T-cell (primary cell): ENCODE data around the gene CLASP1. TPM values are rescaled to one million over a fixed set of nuclear protein-coding genes. Genes with fewer than 3 reads are reported as not detected.
"Not testable (repeated sequence)": the region's sequence is repeated elsewhere in the genome, so short reads cannot be mapped to it uniquely, and the experiment has no call there.

ENCODE experiments used
- ATAC-seq, 4 experiments: fragments of 200-7000 bp in 3 of 4; fragments of 150-1000 bp in 1 of 4; cut with Tn5 transposase; replicated peaks in 1 of 4; 1 replicate in 3 of 4; 2 replicates in 1 of 4; pipeline ENCODE4 v1.10.0; 2021; ENCODE audit warnings: moderate library complexity in 3 of 4, mild to moderate bottlenecking in 2 of 4, moderate number of reproducible peaks in 1 of 4
- CTCF ChIA-PET, 2 donors: fragments of 300-600 bp; sonication (Branson Sonifier 250); formaldehyde crosslinking; loops; one replicate each; lab custom pipeline; 2022; ENCODE audit warnings: antibody characterized with exemption in 2 of 2; lab: Charles Lee
- POLR2A ChIA-PET, 2 donors: fragments of 300-600 bp; sonication (Branson Sonifier 250); formaldehyde crosslinking; loops; one replicate each; lab custom pipeline; 2022; ENCODE audit warnings: antibody characterized with exemption in 2 of 2; lab: Charles Lee
- DNase-seq, 35 experiments: peaks; one replicate each; pipeline versions ENCODE4 v3.0.0 to v3.0.0-alpha.2; 2013 to 2023
- H3K27ac ChIP-seq: one replicate; pipeline ENCODE4 v1.5.1; 2013; ENCODE audit warnings: low read length
- H3K27me3 ChIP-seq, 2 experiments: replicated peaks in 1 of 2; 1 replicate in 1 of 2; 2 replicates in 1 of 2; pipeline versions ENCODE4 v1.6.1 to v1.7.0; 2013; ENCODE audit warnings: low read length in 1 of 2, mixed read lengths in 1 of 2; ENCODE audit not compliant: control insufficient read depth in 2 of 2, insufficient read depth in 2 of 2; ENCODE audit errors: extremely low read depth in 1 of 2
- H3K36me3 ChIP-seq, 2 donors: 1 replicate in 1 of 2; 2 replicates in 1 of 2; pipeline versions ENCODE4 v1.6.1 to v1.7.0; 2013; ENCODE audit warnings: low read length in 1 of 2; ENCODE audit not compliant: control insufficient read depth in 2 of 2, insufficient read depth in 1 of 2; ENCODE audit errors: extremely low read depth in 1 of 2
- H3K4me1 ChIP-seq, 2 experiments: 1 replicate in 1 of 2; 2 replicates in 1 of 2; pipeline versions ENCODE4 v1.6.1 to v1.7.0; 2013; ENCODE audit warnings: low read length in 2 of 2, mixed read lengths in 1 of 2; ENCODE audit not compliant: insufficient read depth in 2 of 2, control insufficient read depth in 1 of 2; ENCODE audit errors: extremely low read depth in 1 of 2
- H3K4me3 ChIP-seq, 2 donors: 1 replicate in 1 of 2; 2 replicates in 1 of 2; pipeline versions ENCODE4 v1.5.1 to v1.7.0; 2013; ENCODE audit warnings: mild to moderate bottlenecking in 2 of 2, low read length in 1 of 2, moderate library complexity in 1 of 2; ENCODE audit not compliant: control insufficient read depth in 1 of 2; ENCODE audit errors: extremely low read depth in 1 of 2
- H3K9me3 ChIP-seq: 2 replicates; pipeline ENCODE4 v1.7.0; 2013
- H3K27ac Mint-ChIP-seq, 2 donors: one replicate each; pipeline ENCODE4 v1.8.0; 2020 to 2021; ENCODE audit warnings: mild to moderate bottlenecking in 2 of 2, mixed read lengths in 2 of 2
- H3K27me3 Mint-ChIP-seq, 2 donors: one replicate each; pipeline ENCODE4 v1.8.0; 2021 to 2022; ENCODE audit warnings: mixed read lengths in 2 of 2
- H3K36me3 Mint-ChIP-seq: one replicate; pipeline ENCODE4 v1.8.0; 2021; ENCODE audit warnings: mixed read lengths
- H3K4me1 Mint-ChIP-seq, 3 donors: one replicate each; pipeline ENCODE4 v1.8.0; 2020 to 2022; ENCODE audit warnings: mixed read lengths in 3 of 3, mild to moderate bottlenecking in 1 of 3
- H3K4me3 Mint-ChIP-seq, 3 donors: one replicate each; pipeline ENCODE4 v1.8.0; 2020 to 2022; ENCODE audit warnings: mild to moderate bottlenecking in 3 of 3, mixed read lengths in 3 of 3, moderate library complexity in 3 of 3
- H3K9me3 Mint-ChIP-seq, 3 donors: one replicate each; pipeline ENCODE4 v1.8.0; 2020 to 2022; ENCODE audit warnings: mixed read lengths in 3 of 3
- WGBS: methylation state at CpG from one replicate; pipeline ENCODE4 v1.1.5; 2013; ENCODE audit warnings: missing lambda C conversion rate; ENCODE audit not compliant: insufficient coverage; 5-methylcytosine and 5-hydroxymethylcytosine counted together
- total RNA-seq, 35 experiments: library from RNA in 6 of 35; stranded (reverse) in 6 of 35; fragments of 120-200 nt in 1 of 35; gene quantifications; one replicate each; pipeline versions ENCODE4 v1.2.1 to v1.2.4 and lab custom pipeline; 2013 to 2026

CLASP1 gene
- total RNA-seq, 5 donors from 2014 or later (not counting 1 experiment from before 2014, with no cell fraction given): 57.8 to 72.8 (median 65.1) TPM

DNA sequence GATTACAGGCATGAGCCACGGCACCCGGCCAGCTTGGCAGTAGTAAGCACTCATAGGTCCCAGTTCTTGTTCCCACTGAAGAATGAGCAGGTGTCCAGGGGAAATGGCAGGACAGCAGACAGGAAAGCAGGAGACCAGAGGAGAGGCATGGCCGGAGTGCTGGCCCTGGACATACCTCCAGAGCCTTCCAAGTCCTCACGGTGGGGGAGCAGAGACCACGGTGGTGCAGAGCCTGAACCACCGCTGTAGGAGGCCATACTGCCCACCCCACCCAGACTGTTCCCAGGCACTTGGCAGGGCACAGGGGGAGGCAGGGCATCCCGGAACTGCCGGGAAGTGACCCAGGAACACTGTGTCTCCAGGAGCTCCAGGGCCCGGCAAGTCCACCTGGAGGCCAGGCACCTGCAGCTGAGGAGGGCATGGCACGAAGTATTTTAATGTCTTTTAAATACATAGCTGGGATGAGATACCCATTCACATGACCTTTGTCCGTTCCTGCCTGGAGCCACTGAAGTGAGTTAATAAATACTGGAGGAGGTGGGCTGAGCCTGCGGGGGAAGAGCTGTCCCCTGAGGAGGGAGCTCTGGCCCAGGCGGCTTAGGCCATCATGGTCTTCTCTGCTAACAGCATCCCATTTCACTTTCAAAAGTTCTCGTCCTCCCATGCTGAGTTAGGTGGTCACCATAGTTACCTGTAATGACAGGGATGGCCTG is 314.5 kb downstream of the CLASP1 start:
- Histone ChIP-seq H3K27me3 (peaks cover 0 to 2% of the 10 kb centered on the region in 2 experiments), H3K4me1 (no peaks in the 10 kb centered on the region), H3K36me3 (peaks cover 0 to 12% of the 10 kb centered on the region in 2 donors), H3K9me3 (no peaks in the 10 kb centered on the region), H3K27ac (no peak overlapping the region), H3K4me3 (no peak overlapping the region)
- no peak overlapping the region for H3K27ac Mint-ChIP-seq
- H3K27me3 Mint-ChIP-seq: peaks cover 0 to 3% of the 10 kb centered on the region in 2 donors
- POLR2A ChIA-PET: no interaction called here
- no peak overlapping the region for H3K4me3 Mint-ChIP-seq
- ATAC-seq: no peak
- DNase-seq: no peak
- no peaks in the 10 kb centered on the region for H3K9me3 Mint-ChIP-seq
- CTCF ChIA-PET: no interaction called here
- H3K4me1 Mint-ChIP-seq: no peaks in the 10 kb centered on the region
- WGBS: 86% methylated on average over 9 of the region's 14 CpGs
- peaks cover 12% of the 10 kb centered on the region for H3K36me3 Mint-ChIP-seq

DNA sequence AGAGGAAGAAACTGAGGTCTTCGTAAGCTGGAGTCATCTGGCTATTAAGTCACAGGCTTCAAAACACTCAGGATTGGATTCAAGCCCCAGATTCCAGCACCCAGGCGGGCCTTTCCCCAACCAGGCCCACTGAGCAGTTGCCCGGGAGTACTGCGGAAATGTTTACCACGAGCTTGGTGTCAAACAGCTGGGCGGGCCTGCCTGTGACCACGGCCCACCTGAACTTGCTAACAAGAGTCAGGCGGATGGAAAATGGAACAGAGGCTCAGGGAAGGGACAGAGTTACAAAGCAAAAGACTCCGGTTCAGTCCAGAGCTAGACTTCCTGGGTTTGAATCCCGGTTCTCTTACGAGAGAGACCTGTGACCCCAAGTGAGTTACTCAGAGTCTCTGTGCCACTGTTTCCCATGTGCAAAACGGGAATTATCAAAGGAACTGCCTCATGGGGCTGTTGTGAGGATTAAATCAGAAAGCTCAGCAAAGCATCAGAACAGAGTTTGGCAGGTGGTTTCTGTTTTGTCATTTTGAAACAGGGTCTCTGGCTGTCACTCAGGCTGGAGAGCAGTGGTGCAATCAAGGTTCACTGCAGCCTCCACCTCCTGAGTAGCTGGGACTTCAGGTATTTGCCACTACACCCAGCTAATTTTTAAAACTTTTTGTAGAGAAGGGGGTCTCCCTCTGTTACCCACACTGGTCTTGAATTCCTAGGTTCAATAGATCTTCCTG is 315.3 kb downstream of the CLASP1 start:
- ChIA-PET CTCF (no interaction called here), POLR2A (no interaction called here)
- Histone ChIP-seq H3K4me1 (no peaks in the 10 kb centered on the region), H3K27ac (no peak overlapping the region), H3K4me3 (no peak overlapping the region), H3K9me3 (no peaks in the 10 kb centered on the region), H3K27me3 (peaks cover 0 to 8% of the 10 kb centered on the region in 2 experiments), H3K36me3 (peaks cover 0 to 6% of the 10 kb centered on the region in 2 donors)
- no peak for DNase-seq
- WGBS: 59% methylated on average over 10 of the region's 12 CpGs
- H3K4me3 Mint-ChIP-seq: no peak overlapping the region
- H3K27me3 Mint-ChIP-seq: peaks cover 0 to 7% of the 10 kb centered on the region in 2 donors
- ATAC-seq: no peak
- no peak overlapping the region for H3K27ac Mint-ChIP-seq
- H3K36me3 Mint-ChIP-seq: peaks cover 6% of the 10 kb centered on the region
- no peaks in the 10 kb centered on the region for H3K4me1 Mint-ChIP-seq
- no peaks in the 10 kb centered on the region for H3K9me3 Mint-ChIP-seq

- no peak overlapping the region for H3K4me3 ChIP-seq
- ATAC-seq (no peak), DNase-seq (no peak)
- H3K9me3 ChIP-seq: no peaks in the 10 kb centered on the region
- Mint-ChIP-seq H3K4me1 (no peaks in the 10 kb centered on the region), H3K4me3 (no peak overlapping the region), H3K36me3 (no peaks in the 10 kb centered on the region), H3K9me3 (no peaks in the 10 kb centered on the region), H3K27ac (no peak overlapping the region), H3K27me3 (peaks cover 0 to 9% of the 10 kb centered on the region in 2 donors)
- ChIA-PET CTCF (no interaction called here), POLR2A (no interaction called here)
- no peaks in the 10 kb centered on the region for H3K4me1 ChIP-seq
- WGBS: 94% methylated on average over 10 of the region's 17 CpGs
- H3K27ac ChIP-seq: no peak overlapping the region
- peaks cover 0 to 1% of the 10 kb centered on the region in 2 donors for H3K36me3 ChIP-seq
- H3K27me3 ChIP-seq: peaks cover 0 to 9% of the 10 kb centered on the region in 2 experiments
Measured at GRCh38 chr2:121333231-121333630, 316.0 kb downstream of the CLASP1 start.

DNA sequence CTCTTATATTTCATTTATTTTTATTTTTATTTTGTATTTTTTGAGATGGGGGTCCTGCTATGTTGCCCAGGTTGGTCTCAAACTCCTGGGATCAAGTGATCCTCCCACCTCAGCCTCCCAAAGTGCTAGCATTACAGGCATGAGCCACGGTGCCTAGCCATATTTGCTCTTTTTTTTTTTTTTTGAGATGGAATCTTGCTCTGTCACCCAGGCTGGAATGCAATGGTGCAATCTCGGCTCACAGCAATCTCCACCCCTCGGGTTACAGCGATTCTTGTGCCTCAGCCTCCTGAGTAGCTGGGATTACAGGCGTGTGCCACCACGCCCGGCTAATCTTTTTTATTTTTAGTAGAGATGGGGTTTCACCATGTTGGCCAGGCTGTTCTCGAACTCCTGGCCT is 317.9 kb downstream of the CLASP1 start:
- H3K27ac Mint-ChIP-seq, ATAC-seq, H3K27me3 ChIP-seq, CTCF ChIA-PET, H3K4me1 ChIP-seq, POLR2A ChIA-PET, H3K9me3 Mint-ChIP-seq, DNase-seq, H3K36me3 Mint-ChIP-seq, H3K27me3 Mint-ChIP-seq, H3K4me3 ChIP-seq, H3K4me3 Mint-ChIP-seq, H3K27ac ChIP-seq, H3K9me3 ChIP-seq, H3K36me3 ChIP-seq, H3K4me1 Mint-ChIP-seq: not testable (repeated sequence)
- 90% methylated on average over 5 of the region's 8 CpGs for WGBS

GRCh38 chr2:121330921-121331320 is 318.3 kb downstream of the CLASP1 start:
- Histone ChIP-seq H3K4me3 (no peak overlapping the region), H3K27me3 (peaks cover 0 to 9% of the 10 kb centered on the region in 2 experiments), H3K9me3 (no peaks in the 10 kb centered on the region), H3K27ac (no peak overlapping the region), H3K36me3 (no peaks in the 10 kb centered on the region), H3K4me1 (no peaks in the 10 kb centered on the region)
- H3K9me3 Mint-ChIP-seq: no peaks in the 10 kb centered on the region
- H3K36me3 Mint-ChIP-seq: no peaks in the 10 kb centered on the region
- CTCF ChIA-PET: interaction anchor here in 1 of 2 donors (0.7 kb wide), 1 partner anchor 86 kb away, joined by 7 read pairs; no protein-coding TSS in a partner anchor
- ATAC-seq (no peak), DNase-seq (no peak)
- H3K27me3 Mint-ChIP-seq: peaks cover 0 to 9% of the 10 kb centered on the region in 2 donors
- 98% methylated on average over 6 of the region's 15 CpGs for WGBS
- no peaks in the 10 kb centered on the region for H3K4me1 Mint-ChIP-seq
- H3K27ac Mint-ChIP-seq: no peak overlapping the region
- POLR2A ChIA-PET: no interaction called here
- H3K4me3 Mint-ChIP-seq: no peak overlapping the region

- H3K36me3 Mint-ChIP-seq: no peaks in the 10 kb centered on the region
- H3K27me3 Mint-ChIP-seq: peaks cover 4 to 9% of the 10 kb centered on the region in 2 donors
- peaks cover 0 to 9% of the 10 kb centered on the region in 2 experiments for H3K27me3 ChIP-seq
Measured at GRCh38 chr2:121329786-121330185, 319.5 kb downstream of the CLASP1 start.

More at GRCh38 chr2:121329786-121330185, 319.5 kb downstream of the CLASP1 start:
- Mint-ChIP-seq H3K27ac (no peak overlapping the region), H3K9me3 (no peaks in the 10 kb centered on the region), H3K4me1 (no peaks in the 10 kb centered on the region), H3K4me3 (no peak overlapping the region)
- DNase-seq (no peak), ATAC-seq (no peak)
- 82% methylated on average over 4 of the region's 6 CpGs for WGBS
- Histone ChIP-seq H3K9me3 (no peaks in the 10 kb centered on the region), H3K36me3 (no peaks in the 10 kb centered on the region), H3K4me1 (no peaks in the 10 kb centered on the region), H3K27ac (no peak overlapping the region), H3K4me3 (no peak overlapping the region)
- ChIA-PET POLR2A (no interaction called here), CTCF (no interaction called here)
